Right ventricle myocardium superior (tissue), 1 donor: ENCODE results near the gene SKOR2. TPM values are rescaled to one million over a fixed set of nuclear protein-coding genes. Genes with fewer than 3 reads are reported as not detected.
"Not testable (repeated sequence)": the region's sequence is repeated elsewhere in the genome, so short reads cannot be mapped to it uniquely, and the experiment has no call there.

Source experiments
- ATAC-seq: fragments of 200-7000 bp; cut with Tn5 transposase; one replicate; pipeline ENCODE4 v1.9.1; 2020; ENCODE audit warnings: mild to moderate bottlenecking; ENCODE audit not compliant: poor library complexity
- DNase-seq: peaks from one replicate; pipeline ENCODE4 v3.0.0-alpha.2; 2020
- intact Hi-C: fragments of 100-400 bp; cut with DNase I; formaldehyde crosslinking; loops from one replicate; pipeline ENCODE4 v1.11.2; 2022
- total RNA-seq: library from RNA; stranded (reverse); fragmentation: NEBNext Ultra II Directional; extraction: Animal tissue kit (Norgen Biotek cat#: 25700); gene quantifications from one replicate; pipeline ENCODE4 v1.2.1, GENCODE V29; 2021
- donor health status: DM: no; HTN: yes; CAD: no; lungs with severe emphysema.

Gene SKOR2
- total RNA-seq, 1 donor from 2014 or later = not detected

DNA sequence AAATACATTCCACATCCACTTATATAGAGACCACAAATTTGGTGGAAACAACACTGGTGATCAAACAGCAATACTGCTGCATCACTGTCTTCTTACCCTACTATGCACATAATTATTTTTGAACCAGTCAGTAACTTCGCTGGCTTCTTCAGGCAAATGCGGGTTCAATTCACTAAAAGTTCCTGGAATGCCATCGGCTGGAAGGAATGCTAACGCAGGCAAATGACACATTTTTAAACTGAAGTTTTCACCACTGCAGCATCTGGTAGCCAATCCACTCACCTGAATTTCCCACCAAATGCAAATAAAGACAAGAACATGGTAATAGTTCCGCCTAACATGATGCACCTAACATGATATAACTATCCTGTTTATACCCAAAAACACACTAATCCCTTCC lies 91.2 kb downstream of the SKOR2 start:
- intact Hi-C loops = no loop called here
- DNase-seq = no peak
- ATAC-seq = no peak

GRCh38 chr18:47158404-47158803 lies 93.1 kb downstream of the SKOR2 start:
- DNase-seq, intact Hi-C loops, ATAC-seq: not testable (repeated sequence)

Other genes with a start within 250 kb of the SKOR2 start
- not detected for gene ELOA2, start 216.0 kb downstream of the SKOR2 start, total RNA-seq
- gene HDHD2, start 101.2 kb downstream of the SKOR2 start, total RNA-seq = 30.7 TPM
- 7.8 TPM for gene IER3IP1, start 75.3 kb downstream of the SKOR2 start, total RNA-seq